ENCODE measurements around the gene CCDC8. TPM values are rescaled to one million over a fixed set of nuclear protein-coding genes. Genes with fewer than 3 reads are reported as not detected.

CCDC8 gene
- total and polyA plus RNA-seq, 4 experiments from 2014 or later: not detected

DNA sequence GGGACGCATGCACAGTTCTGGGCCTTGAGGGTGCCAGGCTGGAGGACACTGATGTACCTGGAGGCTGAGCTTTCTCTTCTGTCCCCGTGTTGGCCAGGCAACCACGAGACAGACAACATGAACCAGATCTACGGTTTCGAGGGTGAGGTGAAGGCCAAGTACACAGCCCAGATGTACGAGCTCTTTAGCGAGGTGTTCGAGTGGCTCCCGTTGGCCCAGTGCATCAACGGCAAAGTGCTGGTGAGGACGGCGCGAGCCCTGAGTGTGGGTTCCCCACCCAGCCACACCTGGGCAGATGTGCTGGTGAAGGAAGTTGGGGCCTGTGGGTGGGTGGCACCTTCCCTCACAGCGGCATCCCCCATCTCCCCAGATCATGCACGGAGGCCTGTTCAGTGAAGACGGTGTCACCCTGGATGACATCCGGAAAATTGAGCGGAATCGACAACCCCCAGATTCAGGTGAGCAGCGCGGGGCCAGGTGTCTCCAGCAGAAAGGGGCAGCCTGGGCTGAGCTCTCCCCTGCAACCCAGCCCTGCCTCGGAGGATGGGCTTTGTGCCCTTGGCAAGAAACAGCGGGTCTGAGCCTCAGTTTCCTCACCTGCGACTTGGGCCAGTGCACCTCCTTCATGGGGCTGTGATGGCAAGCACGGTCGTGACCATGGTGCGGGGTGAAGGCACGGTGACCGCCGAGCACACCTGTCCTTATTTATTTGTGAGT is 26.2 kb downstream of the CCDC8 start:
- Mint-ChIP-seq H3K4me1 (no peaks in the 10 kb centered on the region), H3K36me3 (peaks cover 62 to 68% of the 10 kb centered on the region in 2 donors), H3K9me3 (peaks cover 0 to 2% (median 0%) of the 10 kb centered on the region in 8 donors), H3K27ac (no peak overlapping the region), H3K4me3 (no peak overlapping the region), H3K27me3 (no peaks in the 10 kb centered on the region)
- Histone ChIP-seq H3K27me3 (ENCODE audit: insufficient read depth, low read length) (no peaks in the 10 kb centered on the region), H3K4me1 (ENCODE audit: insufficient read depth, low read length) (no peaks in the 10 kb centered on the region), H3K27ac (ENCODE audit: low read depth, low read length) (no peak overlapping the region), H3K9me3 (ENCODE audit: control insufficient read depth in 1 of 2, low read length in 2 of 2) (no peaks in the 10 kb centered on the region), H3K4me3 (ENCODE audit: low read length in 2 of 2) (no peak overlapping the region), H3K36me3 (ENCODE audit: insufficient read depth, low read length) (peaks cover 51% of the 10 kb centered on the region)
- no peak for DNase-seq
- POLR2A ChIA-PET (ENCODE audit: partially characterized antibody): no interaction called here
- CTCF ChIA-PET (ENCODE audit: partially characterized antibody): interaction anchor here (0.9 kb wide), 1 partner anchor 8 kb away, joined by 3 read pairs; no protein-coding TSS in a partner anchor
- intact Hi-C loops (cut with micrococcal nuclease): no loop called here

DNA sequence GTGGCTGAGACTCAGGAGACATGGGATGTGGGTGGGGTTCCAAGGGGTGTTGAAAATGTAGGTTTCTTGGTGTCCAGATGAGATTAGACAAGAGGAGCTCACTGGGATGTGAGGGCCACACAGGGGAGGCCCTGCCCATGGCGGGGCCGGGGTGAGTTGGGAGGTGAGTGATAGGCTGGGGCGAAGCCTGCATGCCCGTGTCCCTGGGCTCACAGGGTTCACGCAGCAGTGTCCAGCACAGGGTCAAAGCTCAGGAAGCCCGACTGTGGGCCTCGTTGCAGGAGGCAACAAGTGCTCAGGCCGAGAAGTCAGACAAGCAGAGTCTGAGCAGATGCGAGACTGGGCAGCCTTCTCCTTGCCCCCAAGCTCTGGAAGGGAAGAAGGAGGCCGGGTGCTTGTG is 27.2 kb downstream of the CCDC8 start:
- H3K4me3 ChIP-seq (ENCODE audit: low read length in 2 of 2): no peak overlapping the region
- H3K36me3 ChIP-seq (ENCODE audit: insufficient read depth, low read length): peaks cover 54% of the 10 kb centered on the region
- POLR2A ChIA-PET (ENCODE audit: partially characterized antibody): no interaction called here
- H3K4me1 ChIP-seq (ENCODE audit: insufficient read depth, low read length): no peaks in the 10 kb centered on the region
- intact Hi-C loops (cut with micrococcal nuclease): no loop called here
- Mint-ChIP-seq H3K4me1 (no peaks in the 10 kb centered on the region), H3K9me3 (peaks cover 0 to 2% (median 0%) of the 10 kb centered on the region in 8 donors), H3K4me3 (no peak overlapping the region), H3K36me3 (peaks cover 59 to 65% of the 10 kb centered on the region in 2 donors), H3K27me3 (no peaks in the 10 kb centered on the region), H3K27ac (no peak overlapping the region)
- CTCF ChIA-PET (ENCODE audit: partially characterized antibody): interaction anchor here (1.8 kb wide), 1 partner anchor 9 kb away, joined by 6 read pairs; no protein-coding TSS in a partner anchor
- DNase-seq: no peak
- no peak overlapping the region for H3K27ac ChIP-seq (ENCODE audit: low read depth, low read length)
- H3K9me3 ChIP-seq (ENCODE audit: control insufficient read depth in 1 of 2, low read length in 2 of 2): no peaks in the 10 kb centered on the region
- H3K27me3 ChIP-seq (ENCODE audit: insufficient read depth, low read length): no peaks in the 10 kb centered on the region

DNA sequence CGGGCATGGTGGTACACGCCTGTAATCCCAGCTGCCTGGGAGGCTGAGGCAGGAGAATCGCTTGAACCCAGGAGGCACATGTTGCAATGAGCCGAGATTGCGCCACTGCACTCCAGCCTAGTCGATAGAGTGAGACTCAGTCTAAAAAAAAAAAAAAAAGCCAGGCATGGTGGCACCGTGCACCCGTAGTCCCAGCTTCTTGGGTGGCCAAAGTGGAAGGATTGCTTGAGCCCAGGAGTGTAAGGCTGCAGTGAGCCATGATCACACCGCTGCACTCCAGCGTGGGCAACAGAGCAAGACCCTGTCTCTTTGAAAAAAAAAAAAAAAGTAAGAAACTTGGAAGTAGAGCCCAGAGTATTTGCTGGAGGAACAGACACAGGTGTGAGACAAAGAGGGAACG is 27.7 kb downstream of the CCDC8 start:
- Histone ChIP-seq H3K36me3 (ENCODE audit: insufficient read depth, low read length) (peaks cover 51% of the 10 kb centered on the region), H3K27me3 (ENCODE audit: insufficient read depth, low read length) (no peaks in the 10 kb centered on the region), H3K4me1 (ENCODE audit: insufficient read depth, low read length) (no peaks in the 10 kb centered on the region), H3K9me3 (ENCODE audit: control insufficient read depth in 1 of 2, low read length in 2 of 2) (no peaks in the 10 kb centered on the region), H3K27ac (ENCODE audit: low read depth, low read length) (no peak overlapping the region), H3K4me3 (ENCODE audit: low read length in 2 of 2) (no peak overlapping the region)
- POLR2A ChIA-PET (ENCODE audit: partially characterized antibody): no interaction called here
- no peaks in the 10 kb centered on the region for H3K27me3 Mint-ChIP-seq
- DNase-seq: no peak
- H3K4me3 Mint-ChIP-seq: no peak overlapping the region
- intact Hi-C loops (cut with micrococcal nuclease): no loop called here
- peaks cover 0 to 2% (median 0%) of the 10 kb centered on the region in 8 donors for H3K9me3 Mint-ChIP-seq
- CTCF ChIA-PET (ENCODE audit: partially characterized antibody): interaction anchor here (1.8 kb wide), 1 partner anchor 9 kb away, joined by 6 read pairs; no protein-coding TSS in a partner anchor
- no peaks in the 10 kb centered on the region for H3K4me1 Mint-ChIP-seq
- H3K36me3 Mint-ChIP-seq: peaks cover 62 to 69% of the 10 kb centered on the region in 2 donors
- no peak overlapping the region for H3K27ac Mint-ChIP-seq

DNA sequence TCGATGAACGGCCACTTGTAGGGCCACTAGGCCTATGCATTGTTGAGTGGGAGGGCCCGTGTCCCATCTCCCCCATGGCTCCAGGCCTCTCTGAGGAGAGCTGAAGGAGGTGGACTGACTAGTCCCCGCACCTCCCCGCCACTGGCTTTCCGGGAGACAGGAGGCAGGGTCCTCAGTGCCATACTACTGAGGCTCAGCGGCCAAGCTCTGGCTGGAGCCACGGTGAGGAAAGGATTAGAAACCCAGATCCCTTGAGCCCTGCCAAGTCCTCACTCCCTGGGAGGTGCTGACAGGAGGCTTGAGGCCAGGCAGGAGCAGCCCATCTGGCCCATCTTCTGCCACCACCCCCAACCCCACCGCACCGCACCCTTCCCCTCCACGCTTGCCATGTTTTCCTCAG is 29.0 kb downstream of the CCDC8 start:
- Histone ChIP-seq H3K9me3 (ENCODE audit: control insufficient read depth in 1 of 2, low read length in 2 of 2) (no peaks in the 10 kb centered on the region), H3K4me3 (ENCODE audit: low read length in 2 of 2) (no peak overlapping the region), H3K27me3 (ENCODE audit: insufficient read depth, low read length) (no peaks in the 10 kb centered on the region), H3K4me1 (ENCODE audit: insufficient read depth, low read length) (no peaks in the 10 kb centered on the region), H3K27ac (ENCODE audit: low read depth, low read length) (no peak overlapping the region), H3K36me3 (ENCODE audit: insufficient read depth, low read length) (peaks cover 52% of the 10 kb centered on the region)
- H3K4me3 Mint-ChIP-seq: no peak overlapping the region
- no peak overlapping the region for H3K27ac Mint-ChIP-seq
- H3K27me3 Mint-ChIP-seq: no peaks in the 10 kb centered on the region
- peaks cover 0 to 5% (median 0%) of the 10 kb centered on the region in 4 donors for H3K4me1 Mint-ChIP-seq
- ChIA-PET CTCF (ENCODE audit: partially characterized antibody) (interaction anchor here (1.8 kb wide), 1 partner anchor 10 kb away, joined by 6 read pairs; no protein-coding TSS in a partner anchor), POLR2A (ENCODE audit: partially characterized antibody) (no interaction called here)
- intact Hi-C loops (cut with micrococcal nuclease): no loop called here
- H3K36me3 Mint-ChIP-seq: peaks cover 64 to 74% of the 10 kb centered on the region in 2 donors
- peaks cover 0 to 2% (median 0%) of the 10 kb centered on the region in 8 donors for H3K9me3 Mint-ChIP-seq
- DNase-seq: no peak

DNA sequence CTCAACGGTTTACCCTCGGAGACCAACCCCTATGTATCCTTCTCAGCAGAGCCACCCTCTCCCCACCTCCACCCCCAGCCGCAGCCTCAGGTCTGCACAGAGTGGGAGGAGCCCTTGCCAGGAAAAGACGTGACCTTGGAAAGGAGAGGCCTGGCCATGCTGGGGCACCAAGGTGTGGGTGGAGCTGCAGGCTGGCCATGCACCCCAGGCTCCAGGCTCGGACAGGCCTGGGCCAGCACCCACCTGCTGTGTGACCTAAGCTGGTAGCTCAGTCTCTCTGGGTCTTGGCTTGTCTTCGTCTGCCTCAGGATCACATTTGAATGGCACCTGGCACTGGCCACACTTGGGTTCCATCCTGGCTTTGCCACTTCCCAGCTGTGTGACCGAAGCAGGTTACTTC is 29.5 kb downstream of the CCDC8 start:
- Histone ChIP-seq H3K4me3 (ENCODE audit: low read length in 2 of 2) (no peak overlapping the region), H3K36me3 (ENCODE audit: insufficient read depth, low read length) (peaks cover 52% of the 10 kb centered on the region), H3K27ac (ENCODE audit: low read depth, low read length) (no peak overlapping the region), H3K4me1 (ENCODE audit: insufficient read depth, low read length) (no peaks in the 10 kb centered on the region), H3K27me3 (ENCODE audit: insufficient read depth, low read length) (no peaks in the 10 kb centered on the region), H3K9me3 (ENCODE audit: control insufficient read depth in 1 of 2, low read length in 2 of 2) (no peaks in the 10 kb centered on the region)
- ChIA-PET POLR2A (ENCODE audit: partially characterized antibody) (no interaction called here), CTCF (ENCODE audit: partially characterized antibody) (no interaction called here)
- no peak for DNase-seq
- Mint-ChIP-seq H3K4me1 (peaks cover 0 to 5% (median 0%) of the 10 kb centered on the region in 4 donors), H3K9me3 (no peaks in the 10 kb centered on the region), H3K4me3 (no peak overlapping the region), H3K27me3 (no peaks in the 10 kb centered on the region), H3K36me3 (peaks cover 63 to 74% of the 10 kb centered on the region in 2 donors), H3K27ac (no peak overlapping the region)
- intact Hi-C loops (cut with micrococcal nuclease): no loop called here

DNA sequence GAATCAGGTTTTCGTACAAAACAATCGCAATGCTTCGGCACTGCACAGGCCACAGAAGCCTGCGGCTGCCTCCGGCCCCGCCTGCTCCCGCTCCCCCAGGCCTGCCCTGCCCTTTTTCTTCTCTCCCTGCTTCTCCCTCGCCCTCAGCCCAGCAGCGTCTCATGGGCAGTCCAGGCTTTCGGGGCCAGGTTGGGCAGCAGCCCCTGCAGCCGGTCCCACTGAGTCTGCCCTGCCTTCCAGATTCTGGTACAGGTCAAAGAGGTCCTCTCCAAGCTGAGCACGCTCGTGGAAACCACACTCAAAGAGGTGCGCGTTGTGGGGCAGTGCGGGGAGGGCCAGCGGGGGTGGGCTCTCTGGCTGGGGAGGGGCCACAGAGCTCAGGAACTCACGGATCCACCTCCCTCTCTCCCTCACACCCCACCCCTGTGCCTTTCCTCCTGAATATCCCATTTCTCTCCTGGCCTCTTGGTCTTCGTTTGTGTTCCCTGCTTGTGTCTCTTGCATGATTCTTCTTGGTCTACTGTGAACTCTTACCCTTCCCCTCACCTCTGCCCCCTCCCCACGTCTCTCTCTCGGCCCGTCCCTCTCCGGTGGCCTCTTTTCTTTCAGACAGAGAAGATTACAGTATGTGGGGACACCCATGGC is 30.1 kb downstream of the CCDC8 start:
- Histone ChIP-seq H3K27ac (ENCODE audit: low read depth, low read length) (no peak overlapping the region), H3K9me3 (ENCODE audit: control insufficient read depth in 1 of 2, low read length in 2 of 2) (no peaks in the 10 kb centered on the region), H3K4me3 (ENCODE audit: low read length in 2 of 2) (no peak overlapping the region), H3K36me3 (ENCODE audit: insufficient read depth, low read length) (peaks cover 47% of the 10 kb centered on the region), H3K4me1 (ENCODE audit: insufficient read depth, low read length) (no peaks in the 10 kb centered on the region), H3K27me3 (ENCODE audit: insufficient read depth, low read length) (no peaks in the 10 kb centered on the region)
- peaks cover 0 to 5% (median 0%) of the 10 kb centered on the region in 4 donors for H3K4me1 Mint-ChIP-seq
- no peak for DNase-seq
- H3K27me3 Mint-ChIP-seq: no peaks in the 10 kb centered on the region
- no peak overlapping the region for H3K4me3 Mint-ChIP-seq
- CTCF ChIA-PET (ENCODE audit: partially characterized antibody): interaction anchor here (1.0 kb wide), 1 partner anchor 103 kb away, joined by 3 read pairs; no protein-coding TSS in a partner anchor
- no peak overlapping the region for H3K27ac Mint-ChIP-seq
- POLR2A ChIA-PET (ENCODE audit: partially characterized antibody): no interaction called here
- H3K36me3 Mint-ChIP-seq: peaks cover 60 to 68% of the 10 kb centered on the region in 2 donors
- intact Hi-C loops (cut with micrococcal nuclease): no loop called here
- H3K9me3 Mint-ChIP-seq: no peaks in the 10 kb centered on the region

DNA sequence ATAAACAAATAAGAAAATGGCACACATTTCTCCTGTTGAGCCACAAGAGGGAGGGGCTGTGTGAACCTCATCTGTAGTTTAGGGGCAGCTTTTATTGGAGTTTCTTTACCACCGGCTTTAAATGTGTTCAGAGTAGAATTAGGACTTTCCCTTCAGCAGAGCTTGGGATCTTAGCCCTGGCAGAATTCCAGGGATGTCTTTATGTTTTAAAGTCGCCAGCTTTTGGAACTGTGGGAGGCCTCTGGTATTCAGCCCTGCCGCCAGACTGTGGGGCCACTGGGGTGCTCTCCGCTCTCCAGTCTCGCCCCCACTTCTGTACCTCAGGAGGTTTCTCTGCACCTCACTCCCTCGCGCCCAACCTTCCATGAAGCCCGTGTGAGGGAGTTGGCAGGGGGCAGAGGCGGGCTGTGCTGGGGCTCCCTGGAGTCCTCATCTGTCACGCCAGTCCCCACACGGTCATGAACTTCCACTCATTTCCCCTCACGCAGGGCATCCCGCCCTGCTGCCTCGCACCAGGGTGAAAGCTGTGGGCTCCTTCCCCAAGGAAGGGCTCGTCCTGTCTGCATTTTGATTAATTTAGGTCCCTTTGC is 31.5 kb downstream of the CCDC8 start:
- CTCF ChIA-PET (ENCODE audit: partially characterized antibody): interaction anchor here (0.7 to 1.6 kb wide), 3 partner anchors 13 to 27 kb away, joined by 3 to 4 read pairs (median 3); no protein-coding TSS in a partner anchor
- no peaks in the 10 kb centered on the region for H3K27me3 Mint-ChIP-seq
- H3K36me3 ChIP-seq (ENCODE audit: insufficient read depth, low read length): peaks cover 50% of the 10 kb centered on the region

More for the DNA sequence above, 31.5 kb downstream of the CCDC8 start:
- intact Hi-C loops (cut with micrococcal nuclease): no loop called here
- no peaks in the 10 kb centered on the region for H3K9me3 Mint-ChIP-seq
- Histone ChIP-seq H3K4me1 (ENCODE audit: insufficient read depth, low read length) (no peaks in the 10 kb centered on the region), H3K9me3 (ENCODE audit: control insufficient read depth in 1 of 2, low read length in 2 of 2) (no peaks in the 10 kb centered on the region), H3K27ac (ENCODE audit: low read depth, low read length) (no peak overlapping the region), H3K4me3 (ENCODE audit: low read length in 2 of 2) (no peak overlapping the region), H3K27me3 (ENCODE audit: insufficient read depth, low read length) (no peaks in the 10 kb centered on the region)
- POLR2A ChIA-PET (ENCODE audit: partially characterized antibody): no interaction called here
- DNase-seq: no peak
- no peak overlapping the region for H3K4me3 Mint-ChIP-seq
- H3K4me1 Mint-ChIP-seq: peaks cover 0 to 7% (median 2%) of the 10 kb centered on the region in 4 donors
- H3K27ac Mint-ChIP-seq: peak overlapping the region in 2 of 7 donors; percentile 14 to 18
- H3K36me3 Mint-ChIP-seq: peaks cover 65 to 69% of the 10 kb centered on the region in 2 donors
